ENCODE results near the gene STAM.
"Not testable (repeated sequence)": the region's sequence is repeated elsewhere in the genome, so short reads cannot be mapped to it uniquely, and the experiment has no call there.

Gene STAM

GRCh38 chr10:17675638-17676037, 31.7 kb downstream of the STAM start:
- DNase-seq (ENCODE audit: low read depth, low spot score): no peak

- no peak for DNase-seq (ENCODE audit: low read depth, low spot score)
These were observed 33.0 kb downstream of the STAM start for GRCh38 chr10:17676919-17677318.

GRCh38 chr10:17682236-17682946, 38.4 kb downstream of the STAM start:
- DNase-seq (ENCODE audit: low read depth, low spot score): no peak

DNA sequence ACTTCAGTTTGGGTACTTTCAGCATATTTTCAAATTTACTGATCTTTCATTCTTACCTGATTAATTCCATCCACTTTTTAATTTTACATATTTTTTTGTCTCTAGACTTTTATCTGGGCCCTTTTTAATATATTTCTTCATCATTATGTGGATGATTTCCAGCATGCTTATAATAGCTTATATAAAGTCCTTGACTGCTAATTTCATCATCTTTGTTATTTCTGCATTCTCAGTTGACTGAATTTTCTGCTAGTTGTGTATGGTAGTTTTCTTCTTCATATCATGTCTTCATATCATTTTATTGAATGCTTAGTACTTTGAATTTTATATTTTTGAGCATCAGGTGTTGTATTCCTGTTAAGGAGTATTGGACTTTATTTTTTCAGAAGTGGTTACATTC, 39.6 kb downstream of the STAM start:
- DNase-seq (ENCODE audit: low read depth, low spot score): no peak

DNA sequence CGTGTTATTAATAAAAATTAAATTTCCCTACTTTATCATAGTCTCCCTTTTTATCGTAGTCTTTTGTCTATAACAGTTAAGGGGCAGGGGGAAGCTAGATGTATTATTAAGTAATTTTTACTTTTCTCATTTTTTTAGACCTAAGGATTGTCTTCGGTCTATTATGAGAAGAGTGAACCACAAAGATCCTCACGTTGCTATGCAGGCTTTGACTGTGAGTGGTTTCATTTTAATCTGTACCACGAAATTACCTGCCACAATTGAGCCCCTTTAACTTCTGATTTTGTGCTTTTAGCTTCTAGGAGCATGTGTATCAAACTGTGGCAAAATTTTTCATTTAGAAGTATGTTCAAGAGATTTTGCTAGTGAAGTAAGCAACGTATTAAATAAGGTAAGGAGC, 40.6 kb downstream of the STAM start:
- no peak for DNase-seq (ENCODE audit: low read depth, low spot score)

GRCh38 chr10:17685233-17685840, 41.4 kb downstream of the STAM start:
- DNase-seq (ENCODE audit: low read depth, low spot score): no peak

GRCh38 chr10:17687117-17687831, 43.3 kb downstream of the STAM start:
- DNase-seq (ENCODE audit: low read depth, low spot score): no peak

GRCh38 chr10:17689137-17689536, 45.2 kb downstream of the STAM start:
- no peak for DNase-seq (ENCODE audit: low read depth, low spot score)

GRCh38 chr10:17693009-17693408, 49.1 kb downstream of the STAM start:
- DNase-seq (ENCODE audit: low read depth, low spot score): no peak

GRCh38 chr10:17698696-17699095, 54.7 kb downstream of the STAM start:
- DNase-seq (ENCODE audit: low read depth, low spot score): no peak

DNA sequence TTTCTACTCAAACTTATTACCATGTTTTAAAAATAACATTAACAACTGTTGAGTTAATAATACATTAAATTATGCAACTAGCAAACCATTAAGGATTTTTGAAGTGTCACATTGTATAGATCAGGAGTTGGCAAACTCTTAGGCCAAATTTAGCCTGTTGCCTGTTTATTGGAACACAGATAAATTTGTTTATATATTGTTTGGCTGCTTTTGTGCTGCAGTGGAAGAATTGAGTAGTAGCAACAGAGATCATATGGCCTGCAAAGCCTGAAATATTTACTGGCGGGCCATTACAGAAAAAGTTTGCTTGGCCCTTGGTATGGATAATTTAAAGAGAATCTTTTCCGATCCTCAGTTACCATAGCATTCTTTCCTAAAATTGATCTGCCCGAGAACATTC, 57.4 kb downstream of the STAM start:
- no peak for DNase-seq (ENCODE audit: low read depth, low spot score)

DNA sequence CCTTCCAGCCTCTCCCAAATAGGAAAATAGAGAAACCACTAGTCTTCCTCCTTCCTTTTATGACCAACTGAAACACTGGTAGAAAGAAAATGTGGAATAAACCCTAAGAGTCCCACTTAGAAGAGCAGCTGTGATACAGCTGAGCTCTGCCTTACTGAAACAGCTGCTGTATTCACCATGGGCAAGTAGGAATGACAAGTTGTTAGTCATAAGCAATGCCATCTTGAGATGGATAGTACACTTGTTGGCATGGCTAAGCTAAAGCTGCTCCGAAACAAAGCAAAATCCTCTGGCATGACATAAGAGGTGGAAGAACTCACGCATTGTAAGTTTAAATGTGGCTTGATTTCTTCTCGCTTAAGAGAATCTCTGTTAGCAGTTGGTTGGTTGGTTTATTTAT, 59.8 kb downstream of the STAM start:
- no peak for DNase-seq (ENCODE audit: low read depth, low spot score)

- DNase-seq (ENCODE audit: low read depth, low spot score): no peak
These were observed 64.9 kb downstream of the STAM start for GRCh38 chr10:17708821-17709220.

- DNase-seq (ENCODE audit: low read depth, low spot score): no peak
These were observed 65.5 kb downstream of the STAM start for GRCh38 chr10:17709492-17709891.

GRCh38 chr10:17710181-17710580, 66.2 kb downstream of the STAM start:
- DNase-seq (ENCODE audit: low read depth, low spot score): no peak

DNA sequence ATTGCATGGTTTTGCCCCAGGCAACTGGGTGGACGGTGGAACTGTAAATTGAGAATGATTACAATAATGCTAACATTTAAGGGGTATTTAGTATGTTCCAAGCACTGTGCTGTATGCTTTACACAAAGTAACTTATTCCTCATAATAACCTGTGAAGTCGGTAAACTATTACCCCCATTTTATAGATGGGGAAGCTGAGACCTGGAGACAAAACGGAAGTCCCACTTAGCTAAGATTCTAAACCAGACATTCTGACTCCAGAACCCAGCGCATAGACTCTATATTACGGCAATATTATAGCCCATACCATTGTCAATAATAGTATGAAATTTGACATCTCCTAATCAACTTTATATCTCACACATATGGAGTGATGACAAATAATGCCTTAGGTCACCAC, 68.1 kb downstream of the STAM start:
- no peak for DNase-seq (ENCODE audit: low read depth, low spot score)

DNA sequence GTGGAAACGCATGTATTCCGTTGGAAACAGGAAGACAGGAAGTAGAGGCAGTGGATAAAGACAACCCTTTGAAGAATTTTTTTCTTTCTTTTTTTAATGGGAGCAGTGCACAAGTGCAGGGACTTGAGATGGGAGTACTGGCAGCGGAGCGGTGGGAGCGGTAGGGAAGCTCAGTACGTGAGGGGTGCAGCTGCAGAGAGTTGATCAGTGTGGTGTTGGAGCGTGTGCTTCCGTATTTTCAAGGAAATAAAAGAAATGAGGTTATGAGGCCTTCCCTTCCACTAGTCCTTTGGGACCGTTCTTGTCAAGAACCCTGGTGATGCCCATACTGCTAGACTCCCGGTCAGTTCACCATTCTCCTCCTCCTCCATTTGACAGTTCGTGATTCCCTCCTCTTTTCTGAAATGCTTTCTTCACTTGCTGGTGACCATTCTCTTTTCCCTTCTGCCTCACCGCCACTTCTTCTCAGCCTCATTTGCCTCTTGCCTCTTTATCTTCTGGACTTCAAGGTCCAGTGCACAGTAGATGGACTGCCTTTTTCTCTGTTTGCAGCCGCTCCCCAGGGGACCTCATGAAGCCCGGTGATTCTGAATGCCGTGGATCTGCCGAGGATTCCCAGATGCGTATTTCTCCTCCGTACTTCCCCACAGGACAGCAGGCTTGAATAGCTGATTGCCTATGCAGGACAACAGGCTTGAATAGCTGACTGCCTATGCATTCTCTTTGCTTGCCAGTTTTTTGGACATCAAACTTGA, 68.9 kb downstream of the STAM start:
- no peak for DNase-seq (ENCODE audit: low read depth, low spot score)

- DNase-seq (ENCODE audit: low read depth, low spot score): no peak
These were observed 69.8 kb downstream of the STAM start for GRCh38 chr10:17713758-17714157.

DNA sequence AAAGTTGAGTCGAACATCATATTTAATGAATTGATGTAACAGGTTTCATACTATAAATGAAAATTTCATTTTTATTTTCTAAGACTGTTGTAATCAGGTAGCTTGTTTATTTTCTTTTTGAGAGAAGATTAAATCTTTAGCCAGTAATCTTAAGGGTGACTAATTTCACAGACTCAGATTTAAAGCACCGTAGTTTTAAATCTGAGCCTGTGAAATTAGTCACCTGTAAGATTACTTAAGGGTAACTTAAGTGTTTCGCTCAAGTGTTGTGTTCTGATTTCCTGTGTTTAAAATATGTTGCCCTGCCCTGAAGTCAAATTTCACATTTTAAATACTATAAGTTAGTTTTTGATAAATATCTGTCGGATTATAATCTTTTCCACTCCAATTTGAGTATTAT, 72.2 kb downstream of the STAM start:
- no peak for DNase-seq (ENCODE audit: low read depth, low spot score)

DNA sequence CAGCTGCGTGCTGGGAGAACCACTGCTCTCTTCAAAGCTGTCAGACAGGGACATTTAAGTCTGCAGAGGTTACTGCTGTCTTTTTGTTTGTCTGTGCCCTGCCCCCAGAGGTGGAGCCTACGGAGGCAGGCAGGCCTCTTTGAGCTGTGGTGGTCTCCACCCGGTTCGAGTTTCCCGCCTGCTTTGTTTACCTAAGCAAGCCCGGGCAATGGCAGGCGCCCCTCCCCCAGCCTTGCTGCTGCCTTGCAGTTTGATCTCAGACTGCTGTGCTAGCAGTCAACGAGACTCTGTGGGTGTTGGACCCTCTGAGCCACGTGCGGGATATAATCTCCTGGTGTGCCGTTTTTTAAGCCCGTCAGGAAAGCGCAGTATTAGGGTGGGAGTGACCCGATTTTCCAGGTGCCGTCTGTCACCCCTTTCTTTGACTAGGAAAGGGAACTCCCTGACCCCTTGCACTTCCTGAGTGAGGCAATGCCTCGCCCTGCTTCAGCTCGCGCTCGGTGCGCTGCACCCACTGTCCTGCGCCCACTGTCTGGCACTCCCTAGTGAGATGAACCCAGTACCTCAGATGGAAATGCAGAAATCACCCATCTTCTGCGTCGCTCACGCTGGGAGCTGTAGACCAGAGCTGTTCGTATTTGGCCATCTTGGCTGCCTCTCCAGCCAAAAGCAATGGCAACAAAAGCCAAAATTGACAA, 78.5 kb downstream of the STAM start:
- not testable (repeated sequence) for DNase-seq (ENCODE audit: low read depth, low spot score)

DNA sequence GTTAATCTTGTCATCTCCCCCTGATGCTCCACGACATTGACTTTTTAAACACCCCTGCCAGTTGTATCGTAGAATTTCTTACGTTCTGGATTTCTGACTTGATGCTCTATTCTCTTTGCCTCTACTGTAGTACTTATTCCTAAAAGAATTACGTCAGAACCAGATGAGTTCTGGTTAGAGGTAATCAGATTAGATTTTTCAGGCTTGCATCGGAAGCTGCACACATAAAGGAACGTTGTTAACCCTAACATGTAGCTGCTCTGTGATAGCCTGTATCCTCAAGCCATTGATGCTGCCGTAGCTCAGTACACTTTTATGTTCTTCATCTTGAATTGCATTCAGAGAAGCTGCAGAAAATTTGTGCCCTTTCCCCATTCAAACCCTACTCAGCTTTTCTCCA, 81.8 kb downstream of the STAM start:
- DNase-seq (ENCODE audit: low read depth, low spot score): no peak

DNA sequence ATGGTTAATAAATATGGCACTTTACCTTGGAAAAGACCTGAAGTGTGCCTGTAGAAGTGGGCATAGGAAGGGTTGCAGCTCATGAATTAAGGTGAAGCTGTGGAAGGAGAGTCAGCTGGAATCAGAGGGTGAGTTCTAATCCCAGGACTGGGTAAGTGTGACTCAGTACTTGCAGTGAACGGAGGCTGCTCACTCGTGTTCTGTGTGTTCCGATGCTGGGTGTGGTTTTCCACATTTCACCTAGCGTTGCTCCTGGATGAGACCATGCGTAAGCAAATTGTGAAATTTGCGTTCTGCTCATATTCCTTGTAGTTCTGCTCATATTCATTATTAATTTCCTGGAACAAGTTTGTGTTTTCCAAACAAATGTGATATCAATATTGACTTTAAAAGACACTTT, 85.7 kb downstream of the STAM start:
- DNase-seq (ENCODE audit: low read depth, low spot score): no peak
